Suppressor macrophage (primary cell): ENCODE results near the gene RILPL2.
"Not testable (repeated sequence)": the region's sequence is repeated elsewhere in the genome, so short reads cannot be mapped to it uniquely, and the experiment has no call there.

ENCODE experiments used
- DNase-seq, 4 experiments: peaks; one replicate each; pipeline ENCODE4 v3.0.0-alpha.2; 2020 to 2022

Gene RILPL2

GRCh38 chr12:123401753-123402683, 34.5 kb downstream of the RILPL2 start:
- no peak for DNase-seq

- no peak for DNase-seq
These were observed 37.2 kb downstream of the RILPL2 start for GRCh38 chr12:123399255-123399617.

GRCh38 chr12:123398550-123399254, 37.8 kb downstream of the RILPL2 start:
- no peak for DNase-seq

GRCh38 chr12:123398177-123398549, 38.3 kb downstream of the RILPL2 start:
- no peak for DNase-seq

- no peak for DNase-seq
These were observed 39.1 kb downstream of the RILPL2 start for GRCh38 chr12:123397400-123397799.

GRCh38 chr12:123396954-123397353, 39.5 kb downstream of the RILPL2 start:
- DNase-seq = no peak

GRCh38 chr12:123396543-123396942, 39.9 kb downstream of the RILPL2 start:
- DNase-seq = no peak

GRCh38 chr12:123395236-123395635, 41.2 kb downstream of the RILPL2 start:
- DNase-seq = no peak

- DNase-seq = no peak
These were observed 42.7 kb downstream of the RILPL2 start for GRCh38 chr12:123393747-123394146.

- no peak for DNase-seq
These were observed 44.7 kb downstream of the RILPL2 start for GRCh38 chr12:123391546-123392343.

GRCh38 chr12:123390498-123391426, 45.7 kb downstream of the RILPL2 start:
- DNase-seq = peak; percentile 56 to 84 (median 78)

GRCh38 chr12:123389560-123390351, 46.7 kb downstream of the RILPL2 start:
- peak in 3 of 4 experiments; percentile 41 to 62 (median 50) for DNase-seq

GRCh38 chr12:123388951-123389559, 47.4 kb downstream of the RILPL2 start:
- DNase-seq = no peak

- DNase-seq = peak; percentile 80 to 95 (median 90)
These were observed 48.1 kb downstream of the RILPL2 start for GRCh38 chr12:123388177-123388950.

GRCh38 chr12:123387508-123388176, 48.8 kb downstream of the RILPL2 start:
- peak in 3 of 4 experiments; percentile 36 to 47 (median 45) for DNase-seq

- DNase-seq = not testable (repeated sequence)
These were observed 50.9 kb downstream of the RILPL2 start for GRCh38 chr12:123385536-123385935.

GRCh38 chr12:123384994-123385376, 51.5 kb downstream of the RILPL2 start:
- DNase-seq = no peak

GRCh38 chr12:123384318-123384993, 52.0 kb downstream of the RILPL2 start:
- DNase-seq = peak in 3 of 4 experiments; percentile 20 to 51 (median 27)
